Transverse colon (tissue), 4 donors: ENCODE measurements around the gene LMOD2. TPM values are rescaled to one million over a fixed set of nuclear protein-coding genes. Genes with fewer than 3 reads are reported as not detected.

Experiments
- DNase-seq: peaks from one replicate; pipeline ENCODE4 v3.0.0-alpha.2; 2019
- H3K27ac ChIP-seq, 4 donors: fragments of 200-600 bp; sonication (generic); 2 replicates each; pipeline ENCODE4 v1.5.1; 2016 to 2018; ENCODE audit warnings: inconsistent platforms in 4 of 4
- H3K27me3 ChIP-seq: fragments of 200-600 bp; sonication (generic); 2 replicates; pipeline ENCODE4 v1.5.1; 2017; ENCODE audit warnings: inconsistent platforms
- H3K36me3 ChIP-seq, 4 donors: fragments of 200-600 bp; sonication (generic); 2 replicates each; pipeline ENCODE4 v1.5.1; 2017 to 2019; ENCODE audit warnings: inconsistent platforms in 4 of 4
- H3K4me1 ChIP-seq, 4 donors: fragments of 200-600 bp; sonication (generic); 2 replicates each; pipeline ENCODE4 v1.5.1; 2017 to 2020; ENCODE audit warnings: inconsistent platforms in 4 of 4
- H3K4me3 ChIP-seq, 4 donors: fragments of 200-600 bp; sonication (generic); 1 replicate in 1 of 4; 2 replicates in 3 of 4; pipeline versions ENCODE4 v1.5.1 to v1.6.1; 2017 to 2019; ENCODE audit warnings: inconsistent platforms in 4 of 4
- H3K9me3 ChIP-seq, 2 donors: fragments of 200-600 bp; sonication (generic); 2 replicates each; pipeline ENCODE4 v1.5.1; 2017 to 2019; ENCODE audit warnings: inconsistent platforms in 2 of 2
- CTCF ChIP-seq, 5 experiments: fragments of 200-600 bp in 3 of 5; fragments of 450-650 bp in 2 of 5; sonication (generic) in 3 of 5; IDR thresholded peaks; 1 replicate in 2 of 5; 2 replicates in 3 of 5; pipeline ENCODE4 v1.5.1; 2016 to 2017; ENCODE audit warnings: antibody characterized with exemption in 5 of 5, inconsistent platforms in 3 of 5, mild to moderate bottlenecking in 2 of 5, moderate library complexity in 1 of 5
- EP300 ChIP-seq: sonication (generic); formaldehyde crosslinking; IDR thresholded peaks from one replicate; pipeline ENCODE4 v1.6.1; 2017; ENCODE audit warnings: antibody characterized with exemption, low read depth
- POLR2A ChIP-seq: fragments of 450-650 bp; IDR thresholded peaks from one replicate; pipeline ENCODE4 v1.6.1; 2016; ENCODE audit warnings: antibody characterized with exemption, mild to moderate bottlenecking, moderate library complexity
- POLR2AphosphoS5 ChIP-seq, 3 donors: sonication (generic); formaldehyde crosslinking; IDR thresholded peaks; one replicate each; pipeline ENCODE4 v1.6.1; 2016; ENCODE audit warnings: antibody characterized with exemption in 3 of 3
- WGBS, 2 donors: methylation state at CpG; one replicate each; pipeline ENCODE4 v1.1.5; 2018; ENCODE audit warnings: low coverage in 1 of 2; 5-methylcytosine and 5-hydroxymethylcytosine counted together
- in situ Hi-C, 4 donors: fragments of 200-750 bp; cut with MboI; loops; one replicate each; pipeline versions ENCODE4 v1.15.0 to v1.15.1; 2017; ENCODE audit warnings: low sequenced_read_pairs in 3 of 4, low pct_ligation_motif_present in 1 of 4, low pct_unique_long_range_greater_than_20kb in 1 of 4
- intact Hi-C: fragments of 100-400 bp; cut with DNase I; formaldehyde crosslinking; loops from one replicate; pipeline ENCODE4 v1.15.1; 2023; ENCODE audit warnings: low total_unique reads
- total RNA-seq, 4 donors: library from RNA; depleted of rRNA; stranded (reverse); fragments of >200 nt; gene quantifications; one replicate each; pipeline ENCODE4 v1.1.0, GENCODE V29; 2016

The LMOD2 gene
- total RNA-seq, 4 donors from 2014 or later, result 0.41 TPM; not detected in 3

- Histone ChIP-seq H3K27ac (no peak overlapping the region), H3K27me3 (no peaks in the 10 kb centered on the region), H3K4me3 (no peak overlapping the region), H3K4me1 (no peaks in the 10 kb centered on the region), H3K36me3 (no peaks in the 10 kb centered on the region), H3K9me3 (no peaks in the 10 kb centered on the region)
- 45 to 54% methylated on average over 3 of the region's 3 CpGs for WGBS, 2 donors
- intact Hi-C loops, result no loop called here
- DNase-seq, result no peak
- TF ChIP-seq POLR2AphosphoS5 (IDR thresholded peaks at IDR 0.05), result no peak
- no peak for TF ChIP-seq POLR2A
- no peak for TF ChIP-seq CTCF (IDR thresholded peaks at IDR 0.05)
- no peak for TF ChIP-seq EP300
- in situ Hi-C loops, result no loop called here
These were observed 18.5 kb upstream of the LMOD2 start for GRCh38 chr7:123637203-123637602.

GRCh38 chr7:123637878-123638277 lies 17.8 kb upstream of the LMOD2 start:
- Histone ChIP-seq H3K4me3 (no peak overlapping the region), H3K36me3 (no peaks in the 10 kb centered on the region), H3K27ac (no peak overlapping the region), H3K27me3 (no peaks in the 10 kb centered on the region), H3K4me1 (no peaks in the 10 kb centered on the region), H3K9me3 (no peaks in the 10 kb centered on the region)
- DNase-seq, result no peak
- intact Hi-C loops, result no loop called here
- WGBS, 2 donors, result 86 to 88% methylated on average over 2 of the region's 2 CpGs
- in situ Hi-C loops, result no loop called here
- TF ChIP-seq CTCF (IDR thresholded peaks at IDR 0.05) (no peak), EP300 (no peak), POLR2A (no peak), POLR2AphosphoS5 (IDR thresholded peaks at IDR 0.05) (no peak)

- intact Hi-C loops (no loop called here), in situ Hi-C loops (no loop called here)
- no peak for TF ChIP-seq EP300
- no peak for TF ChIP-seq POLR2A
- no peak for TF ChIP-seq POLR2AphosphoS5 (IDR thresholded peaks at IDR 0.05)
- TF ChIP-seq CTCF (IDR thresholded peaks at IDR 0.05), result no peak
These were observed 16.0 kb upstream of the LMOD2 start for GRCh38 chr7:123639631-123640030.

GRCh38 chr7:123640583-123640982 lies 15.1 kb upstream of the LMOD2 start:
- no peak for TF ChIP-seq CTCF (IDR thresholded peaks at IDR 0.05)
- no peak for TF ChIP-seq POLR2A
- no peak for TF ChIP-seq POLR2AphosphoS5 (IDR thresholded peaks at IDR 0.05)
- TF ChIP-seq EP300, result no peak
- no peaks in the 10 kb centered on the region for H3K4me1 ChIP-seq
- in situ Hi-C loops (no loop called here), intact Hi-C loops (no loop called here)
- H3K4me3 ChIP-seq, result no peak overlapping the region
- no peaks in the 10 kb centered on the region for H3K27me3 ChIP-seq
- no peak overlapping the region for H3K27ac ChIP-seq
- no peaks in the 10 kb centered on the region for H3K36me3 ChIP-seq
- DNase-seq, result no peak
- H3K9me3 ChIP-seq, result no peaks in the 10 kb centered on the region

More at GRCh38 chr7:123639631-123640030, 16.0 kb upstream of the LMOD2 start:
- Histone ChIP-seq H3K4me3 (no peak overlapping the region), H3K4me1 (no peaks in the 10 kb centered on the region), H3K36me3 (no peaks in the 10 kb centered on the region), H3K27ac (no peak overlapping the region), H3K9me3 (no peaks in the 10 kb centered on the region), H3K27me3 (no peaks in the 10 kb centered on the region)
- no peak for DNase-seq
- WGBS, 2 donors, result 75 to 86% methylated on average over 2 of the region's 2 CpGs
